Thyroid gland (tissue), 4 donors: ENCODE measurements around the gene KATNAL1. TPM values are rescaled to one million over a fixed set of nuclear protein-coding genes. Genes with fewer than 3 reads are reported as not detected.

Experiments
- DNase-seq, 2 donors: peaks; one replicate each; pipeline ENCODE4 v3.0.0-alpha.2; 2019
- H3K27ac ChIP-seq, 3 donors: fragments of 200-600 bp; sonication (generic); 1 replicate in 2 of 3; 2 replicates in 1 of 3; pipeline ENCODE4 v1.5.1; 2016 to 2019; ENCODE audit warnings: mild to moderate bottlenecking in 1 of 3, moderate library complexity in 1 of 3
- H3K27me3 ChIP-seq: fragments of 200-600 bp; sonication (generic); one replicate; pipeline ENCODE4 v1.5.1; 2019
- H3K36me3 ChIP-seq, 2 donors: fragments of 200-600 bp; sonication (generic); one replicate each; pipeline ENCODE4 v1.5.1; 2016 to 2019
- H3K4me1 ChIP-seq, 2 donors: fragments of 200-600 bp; sonication (generic); one replicate each; pipeline ENCODE4 v1.5.1; 2017 to 2019
- H3K4me3 ChIP-seq, 3 donors: fragments of 200-600 bp; sonication (generic); replicated peaks in 1 of 3; 1 replicate in 2 of 3; 2 replicates in 1 of 3; pipeline ENCODE4 v1.5.1; 2016; ENCODE audit warnings: mild to moderate bottlenecking in 1 of 3
- H3K9me3 ChIP-seq: fragments of 200-600 bp; sonication (generic); one replicate; pipeline ENCODE4 v1.5.1; 2017
- POLR2A ChIP-seq, 2 donors: fragments of 450-650 bp; IDR thresholded peaks; one replicate each; pipeline ENCODE4 v1.6.1; 2017; ENCODE audit warnings: antibody characterized with exemption in 2 of 2, mild to moderate bottlenecking in 2 of 2, moderate library complexity in 1 of 2
- WGBS, 2 donors: methylation state at CpG; one replicate each; pipeline ENCODE4 v1.1.5; 2017; 5-methylcytosine and 5-hydroxymethylcytosine counted together
- intact Hi-C: fragments of 100-400 bp; cut with DNase I; formaldehyde crosslinking; loops from one replicate; pipeline ENCODE4 v1.15.1; 2023
- total RNA-seq, 4 donors: library from RNA; depleted of rRNA; stranded (reverse); fragments of >200 nt; gene quantifications; one replicate each; pipeline ENCODE4 v1.2.3, GENCODE V29; 2016
- TF ChIP-seq, protein P1 (sequence below), 6 experiments: fragments of 200-600 bp in 3 of 6; fragments of 450-650 bp in 3 of 6; sonication (generic) in 3 of 6; IDR thresholded peaks; one replicate each; pipeline ENCODE4 v1.5.1; 2016 to 2019; ENCODE audit warnings: antibody characterized with exemption in 6 of 6, mild to moderate bottlenecking in 2 of 6, inconsistent platforms in 1 of 6, moderate library complexity in 1 of 6

The KATNAL1 gene
- total RNA-seq, 4 donors from 2014 or later, result 8.0 to 25.7 (median 9.5) TPM

DNA sequence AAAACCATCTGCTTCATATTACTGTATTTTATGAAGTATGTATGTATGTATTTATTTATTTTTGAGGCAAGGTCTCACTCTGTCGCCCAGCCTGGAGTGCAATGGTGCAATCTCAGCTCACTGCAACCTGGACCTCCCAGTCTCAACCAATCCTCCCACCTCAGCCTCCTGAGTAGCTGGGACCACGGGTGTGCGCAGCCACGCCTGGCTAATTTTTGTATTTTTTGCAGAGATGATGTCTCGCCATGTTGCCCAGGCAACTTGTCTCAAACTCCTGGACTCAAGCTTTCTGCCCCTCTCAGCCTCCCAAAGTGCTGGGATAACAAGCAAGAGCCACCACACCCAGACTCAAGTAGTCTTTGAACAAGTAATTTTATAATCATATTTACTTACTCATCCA, 5.5 kb downstream of the KATNAL1 start:
- TF ChIP-seq, protein P1, sequence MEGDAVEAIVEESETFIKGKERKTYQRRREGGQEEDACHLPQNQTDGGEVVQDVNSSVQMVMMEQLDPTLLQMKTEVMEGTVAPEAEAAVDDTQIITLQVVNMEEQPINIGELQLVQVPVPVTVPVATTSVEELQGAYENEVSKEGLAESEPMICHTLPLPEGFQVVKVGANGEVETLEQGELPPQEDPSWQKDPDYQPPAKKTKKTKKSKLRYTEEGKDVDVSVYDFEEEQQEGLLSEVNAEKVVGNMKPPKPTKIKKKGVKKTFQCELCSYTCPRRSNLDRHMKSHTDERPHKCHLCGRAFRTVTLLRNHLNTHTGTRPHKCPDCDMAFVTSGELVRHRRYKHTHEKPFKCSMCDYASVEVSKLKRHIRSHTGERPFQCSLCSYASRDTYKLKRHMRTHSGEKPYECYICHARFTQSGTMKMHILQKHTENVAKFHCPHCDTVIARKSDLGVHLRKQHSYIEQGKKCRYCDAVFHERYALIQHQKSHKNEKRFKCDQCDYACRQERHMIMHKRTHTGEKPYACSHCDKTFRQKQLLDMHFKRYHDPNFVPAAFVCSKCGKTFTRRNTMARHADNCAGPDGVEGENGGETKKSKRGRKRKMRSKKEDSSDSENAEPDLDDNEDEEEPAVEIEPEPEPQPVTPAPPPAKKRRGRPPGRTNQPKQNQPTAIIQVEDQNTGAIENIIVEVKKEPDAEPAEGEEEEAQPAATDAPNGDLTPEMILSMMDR (IDR thresholded peaks at IDR 0.05), result no peak
- TF ChIP-seq POLR2A (IDR thresholded peaks at IDR 0.05), result no peak
- DNase-seq, result no peak
- WGBS, 2 donors, result 74% methylated on average over 5 of the region's 5 CpGs
- H3K9me3 ChIP-seq, result no peaks in the 10 kb centered on the region
- intact Hi-C loops, result no loop called here
- H3K4me3 ChIP-seq, result no peak overlapping the region
- H3K27me3 ChIP-seq, result no peaks in the 10 kb centered on the region
- H3K27ac ChIP-seq, result no peak overlapping the region
- peaks cover 0 to 20% of the 10 kb centered on the region in 2 donors for H3K4me1 ChIP-seq
- no peaks in the 10 kb centered on the region for H3K36me3 ChIP-seq

- no peaks in the 10 kb centered on the region for H3K9me3 ChIP-seq
- 86 to 88% methylated on average over 1 of the region's 1 CpG for WGBS, 2 donors
- H3K27me3 ChIP-seq, result no peaks in the 10 kb centered on the region
- DNase-seq, result no peak
- peaks cover 0 to 11% of the 10 kb centered on the region in 2 donors for H3K4me1 ChIP-seq
- no peaks in the 10 kb centered on the region for H3K36me3 ChIP-seq
- H3K4me3 ChIP-seq, result no peak overlapping the region
- no peak overlapping the region for H3K27ac ChIP-seq
- no peak for TF ChIP-seq POLR2A (IDR thresholded peaks at IDR 0.05)
- TF ChIP-seq, protein P1 (IDR thresholded peaks at IDR 0.05), result no peak
- intact Hi-C loops, result no loop called here
These were observed 6.8 kb downstream of the KATNAL1 start for GRCh38 chr13:30300596-30300995.

- DNase-seq, result no peak
- H3K36me3 ChIP-seq, result no peaks in the 10 kb centered on the region
- no peaks in the 10 kb centered on the region for H3K9me3 ChIP-seq
- H3K27ac ChIP-seq, result no peak overlapping the region
- H3K4me1 ChIP-seq, result peaks cover 0 to 5% of the 10 kb centered on the region in 2 donors
- intact Hi-C loops, result no loop called here
- no peaks in the 10 kb centered on the region for H3K27me3 ChIP-seq
- TF ChIP-seq, protein P1 (IDR thresholded peaks at IDR 0.05), result no peak
- TF ChIP-seq POLR2A (IDR thresholded peaks at IDR 0.05), result no peak
- no peak overlapping the region for H3K4me3 ChIP-seq
These were observed 7.6 kb downstream of the KATNAL1 start for GRCh38 chr13:30299786-30300185.

DNA sequence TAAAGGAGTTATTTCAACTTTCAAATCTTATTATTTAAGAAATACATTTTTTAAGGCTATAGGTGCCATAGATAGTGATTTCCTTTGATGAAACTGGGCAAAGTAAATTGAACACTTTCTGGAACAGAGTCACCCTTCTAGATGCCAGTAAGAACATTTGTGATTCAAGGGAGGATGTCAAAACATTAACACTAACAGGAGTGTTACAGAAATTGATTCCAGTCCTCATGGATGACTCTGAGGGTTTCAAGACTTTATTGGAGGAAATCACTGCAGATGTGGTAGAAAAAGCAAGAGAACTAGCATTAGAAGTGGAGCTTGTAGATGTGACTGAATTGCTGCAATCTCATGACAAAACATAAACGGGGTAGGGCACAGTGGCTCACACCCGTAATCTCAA, 12.2 kb downstream of the KATNAL1 start:
- no peak overlapping the region for H3K4me3 ChIP-seq
- H3K9me3 ChIP-seq, result no peaks in the 10 kb centered on the region
- DNase-seq, result no peak
- H3K36me3 ChIP-seq, result no peaks in the 10 kb centered on the region
- H3K27me3 ChIP-seq, result no peaks in the 10 kb centered on the region
- TF ChIP-seq, protein P1 (IDR thresholded peaks at IDR 0.05), result no peak
- TF ChIP-seq POLR2A (IDR thresholded peaks at IDR 0.05), result no peak
- H3K27ac ChIP-seq, result no peak overlapping the region
- H3K4me1 ChIP-seq, result no peaks in the 10 kb centered on the region
- intact Hi-C loops, result no loop called here
- WGBS, 2 donors, result 93 to 95% methylated on average over 2 of the region's 2 CpGs

GRCh38 chr13:30294004-30294403, 13.3 kb downstream of the KATNAL1 start:
- intact Hi-C loops, result no loop called here
- no peaks in the 10 kb centered on the region for H3K36me3 ChIP-seq
- TF ChIP-seq, protein P1 (IDR thresholded peaks at IDR 0.05), result no peak
- TF ChIP-seq POLR2A (IDR thresholded peaks at IDR 0.05), result no peak
- 36 to 38% methylated on average over 3 of the region's 3 CpGs for WGBS, 2 donors
- no peaks in the 10 kb centered on the region for H3K4me1 ChIP-seq
- H3K4me3 ChIP-seq, result no peak overlapping the region
- no peak for DNase-seq
- no peaks in the 10 kb centered on the region for H3K27me3 ChIP-seq
- no peak overlapping the region for H3K27ac ChIP-seq
- no peaks in the 10 kb centered on the region for H3K9me3 ChIP-seq
